GM15510 (cell line): ENCODE data around the gene GIPC2.

Experiments used
- POLR2A ChIP-seq: IDR thresholded peaks from 3 replicates; pipeline ENCODE4 v1.6.1; 2011; ENCODE audit warnings: borderline replicate concordance; ENCODE audit not compliant: insufficient read length; ENCODE audit errors: extremely low read depth

GIPC2 gene

GRCh38 chr1:78029793-78030192 is 16.0 kb upstream of the GIPC2 start:
- TF ChIP-seq POLR2A = no peak

DNA sequence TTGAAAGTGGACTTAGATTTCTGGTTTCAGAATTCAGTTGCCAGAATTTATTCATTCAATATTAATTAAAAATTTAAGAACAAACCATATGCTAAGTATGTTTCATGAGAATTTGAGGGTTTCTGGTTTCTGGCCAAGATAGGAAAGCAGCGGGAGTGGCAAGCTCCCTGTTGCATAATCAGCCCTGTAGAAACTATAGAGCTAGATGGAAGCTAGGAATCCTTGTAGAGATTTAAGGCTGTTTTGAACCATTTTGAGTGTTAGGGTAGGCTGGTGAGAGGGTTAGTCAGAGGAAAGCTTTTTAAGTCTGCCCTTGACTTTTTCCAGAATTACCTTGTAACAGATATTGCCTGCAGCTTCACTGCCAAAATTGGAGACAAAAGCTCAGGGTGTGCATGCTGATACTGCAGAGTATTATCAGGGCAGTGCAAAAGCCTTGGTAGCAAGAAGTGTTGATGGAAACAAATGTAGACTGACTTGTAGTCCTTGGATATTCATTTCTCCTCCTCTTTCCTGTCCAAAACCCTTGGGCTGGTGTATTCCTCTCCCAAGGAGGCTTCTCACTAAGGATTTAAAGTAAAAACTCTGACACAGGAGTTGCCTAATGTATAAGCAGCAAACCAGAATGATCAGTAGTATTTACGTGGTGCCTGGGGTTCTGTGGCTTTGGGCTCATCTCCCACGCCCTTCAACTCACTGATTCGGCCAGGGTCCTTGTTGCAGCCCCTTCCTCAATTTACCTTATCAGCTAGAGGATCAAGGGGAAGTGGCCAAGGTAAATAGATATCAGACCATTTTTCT is 12.6 kb upstream of the GIPC2 start:
- no peak for TF ChIP-seq POLR2A

DNA sequence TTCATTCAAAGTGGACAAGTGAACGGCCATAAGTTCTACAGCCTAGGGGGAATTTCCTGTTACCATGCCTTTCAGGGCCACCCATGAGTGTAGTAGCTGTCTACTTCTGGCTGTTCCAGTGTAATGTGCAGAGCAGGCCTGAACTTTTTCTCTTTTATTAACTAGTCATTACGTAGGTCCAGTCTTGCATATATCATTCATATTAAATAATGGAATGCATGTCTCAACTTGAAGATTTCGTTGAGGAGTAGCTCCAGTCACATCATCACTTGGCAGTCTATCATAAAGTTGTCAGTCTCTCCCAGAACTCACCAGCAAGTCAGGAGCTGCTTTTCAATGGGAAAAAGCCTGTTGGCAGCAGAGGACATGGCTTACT is 12.0 kb upstream of the GIPC2 start:
- no peak for TF ChIP-seq POLR2A

- no peak for TF ChIP-seq POLR2A
Observed at GRCh38 chr1:78035121-78035520, 10.6 kb upstream of the GIPC2 start.

GRCh38 chr1:78036450-78036849 is 9.3 kb upstream of the GIPC2 start:
- no peak for TF ChIP-seq POLR2A

GRCh38 chr1:78038071-78038470 is 7.7 kb upstream of the GIPC2 start:
- TF ChIP-seq POLR2A = no peak

DNA sequence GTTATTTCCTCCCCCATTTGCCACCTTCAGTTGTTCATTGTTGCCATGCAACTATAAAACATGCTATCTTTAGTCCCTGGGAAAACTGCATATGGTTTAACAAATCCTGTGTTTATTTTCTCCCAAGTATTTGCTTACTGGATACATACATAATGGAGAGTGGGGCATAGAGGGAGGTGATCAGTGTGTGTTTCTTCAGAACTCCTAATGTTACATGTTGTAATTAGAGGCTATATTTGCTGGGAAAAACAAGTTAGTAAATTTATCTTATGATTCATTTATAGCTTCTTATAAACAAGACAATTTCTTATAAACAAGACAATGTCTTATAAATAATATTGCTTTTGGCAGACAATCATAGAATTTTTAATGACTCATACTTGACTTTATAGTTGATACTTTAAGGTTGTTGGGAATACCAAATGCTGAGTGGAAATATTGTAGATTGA is 7.3 kb upstream of the GIPC2 start:
- no peak for TF ChIP-seq POLR2A

GRCh38 chr1:78040484-78041089 is 5.2 kb upstream of the GIPC2 start:
- no peak for TF ChIP-seq POLR2A

GRCh38 chr1:78043436-78043835 is 2.3 kb upstream of the GIPC2 start:
- no peak for TF ChIP-seq POLR2A

GRCh38 chr1:78044796-78045562 is 787 bp upstream of the GIPC2 start:
- TF ChIP-seq POLR2A = no peak

DNA sequence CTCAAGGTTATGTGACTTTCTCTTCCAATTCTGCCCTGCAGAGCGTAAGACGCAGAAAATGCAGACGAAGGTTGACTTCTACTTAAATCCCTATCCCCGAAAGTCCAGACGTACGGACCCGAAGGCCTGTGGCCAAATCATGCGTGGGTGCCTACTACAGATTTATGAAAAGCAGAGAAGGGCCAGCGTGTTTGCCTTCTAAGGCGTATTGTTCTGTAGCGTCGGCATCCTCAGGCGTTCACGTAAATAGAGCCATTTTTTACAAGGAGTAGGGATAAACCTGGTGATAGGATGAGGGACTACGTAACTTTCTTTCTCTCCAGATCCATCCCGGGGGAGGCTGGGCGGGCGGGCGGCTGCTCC is 222 bp upstream of the GIPC2 start:
- TF ChIP-seq POLR2A = no peak

DNA sequence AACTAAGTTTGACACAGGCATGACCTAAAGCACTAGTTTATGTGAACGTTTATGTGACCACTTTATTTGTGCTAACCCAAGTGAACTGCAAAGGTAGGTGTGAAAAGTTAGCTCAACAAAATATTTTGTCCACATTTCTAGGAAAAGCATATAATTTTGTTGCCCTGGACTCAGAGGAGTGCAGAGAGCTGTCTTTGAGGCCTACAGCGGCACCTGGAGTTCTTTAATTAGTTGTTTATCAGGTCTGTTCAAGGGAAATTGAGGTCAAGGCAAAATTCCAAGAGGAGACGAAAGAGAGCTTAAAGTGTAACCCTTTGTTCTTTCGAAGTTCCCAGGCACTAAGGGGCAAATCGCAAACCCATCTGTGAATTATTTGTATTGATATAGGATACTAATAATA is 1.3 kb downstream of the GIPC2 start:
- no peak for TF ChIP-seq POLR2A

- TF ChIP-seq POLR2A = no peak
Observed at GRCh38 chr1:78047631-78048030, 1.9 kb downstream of the GIPC2 start.

DNA sequence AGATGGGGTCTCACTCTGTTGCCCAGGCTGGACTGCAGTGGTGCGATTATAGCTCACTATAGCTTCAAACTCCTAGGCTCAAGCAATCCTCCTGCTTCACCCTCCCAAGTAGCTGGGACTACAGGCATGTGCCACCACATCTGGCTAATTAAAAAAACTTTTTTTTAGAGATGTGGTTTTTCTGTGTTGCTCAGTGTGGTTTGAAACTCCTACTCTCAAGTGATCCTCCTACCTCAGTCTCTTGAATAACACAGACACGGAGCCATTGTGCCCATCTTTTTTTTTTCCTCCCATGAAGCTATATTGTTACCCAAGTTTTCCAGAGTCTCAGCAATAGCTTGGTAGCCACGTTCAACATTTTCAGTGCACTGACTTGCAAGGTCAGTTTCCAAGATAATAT is 2.7 kb downstream of the GIPC2 start:
- TF ChIP-seq POLR2A = no peak

DNA sequence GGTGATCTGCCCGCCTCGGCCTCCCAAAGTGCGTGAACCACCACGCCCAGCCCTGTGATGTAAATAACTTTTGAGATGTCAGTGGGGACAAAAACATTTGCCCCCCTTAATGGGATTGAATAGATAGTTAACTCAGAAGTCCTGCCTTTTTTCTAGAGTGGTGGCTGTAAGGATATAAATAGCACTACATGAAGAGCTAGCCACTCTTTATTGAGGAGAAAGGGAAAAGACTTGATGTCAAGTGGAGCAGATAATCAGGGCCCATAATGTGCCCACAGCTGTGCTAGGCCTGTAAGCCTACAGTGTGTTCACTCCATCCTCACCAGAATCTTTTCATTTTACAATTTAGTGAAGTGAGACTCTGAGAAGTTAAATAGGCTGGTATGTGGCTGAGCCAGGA is 3.6 kb downstream of the GIPC2 start:
- no peak for TF ChIP-seq POLR2A
